Hematopoietic multipotent progenitor cell treated with erythropoietin and hydrocortisone succinate and interleukin-3 and kit ligand, for 17 days (in vitro differentiated cells): ENCODE results near the gene UBE2C.
"Not testable (repeated sequence)": the region's sequence is repeated elsewhere in the genome, so short reads cannot be mapped to it uniquely, and the experiment has no call there.

Source experiments
- DNase-seq: peaks from one replicate; pipeline ENCODE4 v3.0.0-alpha.2; 2015; ENCODE audit warnings: low spot score

UBE2C gene

DNA sequence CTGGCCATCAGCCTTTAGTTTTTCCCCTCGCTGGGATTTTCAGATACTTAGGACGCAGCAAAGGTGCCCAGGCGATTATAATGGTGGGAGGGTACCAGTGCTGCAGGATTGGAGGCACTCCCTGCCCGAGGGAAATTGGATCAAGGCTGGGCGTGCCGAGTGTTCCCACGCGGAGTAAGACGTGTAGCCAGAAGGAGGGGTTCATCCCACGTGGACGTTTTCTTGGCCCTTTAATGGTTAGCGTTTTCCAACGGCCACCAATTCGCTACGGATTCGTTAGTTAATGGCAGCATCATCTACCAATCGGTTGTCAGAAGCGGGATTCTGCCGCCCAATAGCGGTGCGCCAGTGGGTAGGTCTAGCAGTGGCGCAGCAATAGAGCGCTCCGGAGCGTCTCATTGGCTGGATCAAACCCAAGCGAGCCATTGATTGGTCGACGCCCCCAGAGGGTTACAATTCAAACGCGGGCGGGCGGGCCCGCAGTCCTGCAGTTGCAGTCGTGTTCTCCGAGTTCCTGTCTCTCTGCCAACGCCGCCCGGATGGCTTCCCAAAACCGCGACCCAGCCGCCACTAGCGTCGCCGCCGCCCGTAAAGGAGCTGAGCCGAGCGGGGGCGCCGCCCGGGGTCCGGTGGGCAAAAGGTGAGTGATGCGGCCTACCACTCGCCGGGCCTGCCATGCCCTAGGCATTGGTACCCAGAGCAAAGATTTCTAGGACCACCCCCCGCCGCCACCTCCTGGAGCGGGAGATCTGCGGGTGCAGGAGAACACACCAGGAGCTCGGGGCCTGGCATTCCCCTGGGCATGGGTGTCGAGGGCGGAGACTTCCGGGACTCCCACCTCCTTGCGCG lies at the start of gene UBE2C:
UBE2C (plus strand) TSS at position 488 of the 849 bp plus-strand sequence; CDS start at position 540, 52 bp downstream.
- peak; percentile 93 for DNase-seq

DNA sequence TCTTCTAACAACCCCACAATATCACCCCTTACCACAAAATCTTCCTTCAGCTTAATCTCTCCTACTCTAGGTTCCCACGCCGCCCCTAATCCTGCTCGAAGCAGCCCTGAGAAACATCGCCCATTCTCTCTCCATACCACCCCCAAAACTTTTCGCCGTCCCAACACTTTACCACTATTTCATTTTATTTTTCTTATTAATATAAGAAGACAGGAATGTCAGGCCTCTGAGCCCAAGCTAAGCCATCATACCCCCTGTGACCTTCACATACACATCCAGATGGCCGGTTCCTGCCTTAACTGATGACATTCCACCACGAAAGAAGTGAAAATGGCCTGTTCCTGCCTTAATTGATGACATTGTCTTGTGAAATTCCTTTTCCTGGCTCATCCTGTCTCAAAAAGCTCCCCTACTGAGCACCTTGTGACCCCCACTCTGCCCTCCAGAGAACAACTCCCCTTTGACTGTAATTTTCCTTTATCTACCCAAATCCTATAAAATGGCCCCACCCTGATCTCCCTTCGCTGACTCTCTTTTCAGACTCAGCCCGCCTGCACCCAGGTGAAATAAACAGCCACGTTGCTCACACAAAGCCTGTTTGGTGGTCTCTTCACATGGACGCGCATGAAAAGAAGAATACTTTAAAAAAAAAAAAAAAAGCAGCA lies 47.7 kb upstream of the UBE2C start:
- DNase-seq, result not testable (repeated sequence)

- no peak for DNase-seq
These were observed 47.1 kb upstream of the UBE2C start for GRCh38 chr20:45765307-45765875.

DNA sequence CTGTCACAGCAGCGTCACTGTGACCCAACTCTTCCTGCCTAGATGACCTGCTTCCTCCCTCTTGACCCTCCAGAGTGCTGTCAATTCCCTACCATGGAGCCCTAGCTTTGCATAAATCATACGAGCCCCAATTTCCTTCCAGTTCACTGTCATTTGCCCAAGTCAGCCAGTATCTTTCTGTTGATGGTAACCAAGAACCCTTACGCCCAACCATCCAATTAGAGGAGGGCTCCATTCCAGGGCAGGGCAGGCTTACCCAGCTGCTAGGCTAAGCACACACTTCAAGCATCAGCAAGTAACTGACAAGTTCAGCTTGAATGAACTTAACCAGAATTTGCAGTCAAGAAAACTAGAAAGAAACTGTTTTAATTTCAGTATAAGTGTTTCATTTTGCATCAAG lies 46.5 kb upstream of the UBE2C start:
- DNase-seq, result no peak

DNA sequence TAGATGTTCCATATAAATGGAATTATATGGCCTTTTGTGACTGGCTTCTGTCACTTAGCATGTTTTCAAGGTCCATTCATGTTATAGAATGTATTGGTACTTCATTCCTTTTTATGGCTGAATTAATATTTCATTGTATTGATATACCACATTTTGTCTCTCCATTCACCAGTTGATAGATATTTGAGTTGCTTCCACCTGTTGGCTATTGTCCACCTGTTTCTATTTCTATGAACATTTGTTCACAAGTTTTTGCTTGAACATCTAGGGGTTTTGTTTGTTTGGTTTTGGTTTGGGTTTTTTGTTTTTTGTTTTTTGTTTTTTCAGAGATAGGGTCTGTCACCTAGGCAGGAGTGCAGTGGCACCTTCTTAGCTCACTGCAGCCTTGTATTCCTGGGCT lies 44.0 kb upstream of the UBE2C start:
- no peak for DNase-seq

DNA sequence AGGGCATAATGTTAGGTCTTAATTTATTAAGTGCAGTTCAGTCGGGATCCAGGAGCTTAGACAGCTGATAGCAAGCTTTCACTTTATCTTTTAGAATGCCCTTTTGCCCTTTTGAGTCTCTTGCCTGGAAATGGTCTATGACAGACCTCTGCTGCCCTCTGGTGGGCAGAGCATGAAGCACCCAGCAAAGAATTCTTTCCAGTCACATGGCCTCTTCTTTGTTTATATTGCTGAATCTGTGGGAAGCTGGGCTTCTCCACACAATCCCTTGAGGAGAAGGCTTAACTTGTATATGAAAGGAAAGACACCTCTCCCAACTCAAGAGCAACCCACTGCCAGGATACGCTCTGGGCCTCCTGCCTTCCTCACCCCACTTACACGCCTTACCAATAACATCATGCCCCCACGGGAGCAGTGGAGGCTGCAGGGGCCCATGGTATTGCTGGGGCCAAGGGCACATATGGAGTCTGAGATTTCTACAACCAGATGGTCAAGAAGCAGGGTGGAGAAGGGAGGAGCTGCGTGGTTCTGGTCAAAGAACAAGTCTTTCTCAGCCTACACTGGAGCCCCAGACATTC lies 41.2 kb upstream of the UBE2C start:
- peak; percentile 87 for DNase-seq

DNA sequence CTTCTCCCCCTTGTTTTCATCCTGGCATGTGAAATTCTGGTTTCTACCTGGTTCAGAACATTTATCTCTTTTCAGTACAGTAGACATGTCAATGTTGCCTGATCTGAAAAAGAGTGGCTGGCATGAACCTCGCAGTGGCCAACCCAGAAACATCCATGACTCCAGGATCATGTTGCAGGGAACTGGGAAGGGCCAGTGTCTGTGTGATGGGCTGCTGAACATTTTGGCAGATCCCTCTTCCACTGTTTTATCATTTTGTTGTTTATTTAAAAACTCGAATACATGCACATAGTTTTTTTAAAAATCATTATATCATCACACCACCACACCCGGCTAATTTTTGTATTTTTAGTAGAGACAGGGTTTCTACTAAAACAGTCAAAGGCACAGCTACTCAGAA lies 39.8 kb upstream of the UBE2C start:
- DNase-seq, result no peak

DNA sequence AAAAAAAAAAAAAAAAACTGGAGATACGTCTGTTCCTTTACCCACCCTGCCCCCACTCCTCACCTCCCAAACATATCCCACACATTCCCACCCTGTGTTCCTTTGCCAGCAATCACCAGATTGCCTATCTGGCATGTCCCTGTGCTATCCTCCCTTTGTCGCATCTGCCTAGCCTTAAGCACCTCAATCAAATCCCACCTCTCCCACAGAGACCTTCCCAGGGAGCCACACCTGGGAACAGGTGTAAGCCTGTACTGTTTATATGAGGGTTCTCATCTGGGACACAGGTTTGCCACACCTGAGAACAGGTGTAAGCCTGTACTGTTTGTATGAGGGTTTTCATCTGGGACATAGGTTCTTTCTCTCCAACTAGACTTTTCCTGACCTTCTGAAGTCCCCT lies 37.5 kb upstream of the UBE2C start:
- DNase-seq, result no peak

DNA sequence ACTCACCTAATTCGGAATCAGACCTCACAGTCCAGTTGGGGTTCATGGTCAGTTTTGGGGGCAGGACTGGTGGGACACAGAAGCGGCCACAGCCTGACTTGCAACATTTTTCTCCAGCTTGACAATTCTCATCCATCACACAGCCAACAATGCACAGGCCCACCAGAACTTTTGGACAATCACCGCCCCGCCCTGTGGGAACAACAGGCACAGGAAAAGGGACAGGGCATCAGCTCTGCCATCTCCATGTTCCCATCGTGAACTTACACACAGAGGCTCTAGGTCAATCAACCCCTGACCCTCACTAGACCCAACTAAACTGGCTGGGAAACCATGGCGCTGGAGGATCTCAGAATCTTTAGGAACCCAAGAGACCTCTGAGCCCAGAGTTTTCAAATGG lies 37.0 kb upstream of the UBE2C start:
- no peak for DNase-seq

GRCh38 chr20:45776931-45777330 lies 35.5 kb upstream of the UBE2C start:
- no peak for DNase-seq

GRCh38 chr20:45779011-45779915 lies 33.2 kb upstream of the UBE2C start:
- peak; percentile 71 for DNase-seq

GRCh38 chr20:45780159-45780558 lies 32.3 kb upstream of the UBE2C start:
- no peak for DNase-seq

DNA sequence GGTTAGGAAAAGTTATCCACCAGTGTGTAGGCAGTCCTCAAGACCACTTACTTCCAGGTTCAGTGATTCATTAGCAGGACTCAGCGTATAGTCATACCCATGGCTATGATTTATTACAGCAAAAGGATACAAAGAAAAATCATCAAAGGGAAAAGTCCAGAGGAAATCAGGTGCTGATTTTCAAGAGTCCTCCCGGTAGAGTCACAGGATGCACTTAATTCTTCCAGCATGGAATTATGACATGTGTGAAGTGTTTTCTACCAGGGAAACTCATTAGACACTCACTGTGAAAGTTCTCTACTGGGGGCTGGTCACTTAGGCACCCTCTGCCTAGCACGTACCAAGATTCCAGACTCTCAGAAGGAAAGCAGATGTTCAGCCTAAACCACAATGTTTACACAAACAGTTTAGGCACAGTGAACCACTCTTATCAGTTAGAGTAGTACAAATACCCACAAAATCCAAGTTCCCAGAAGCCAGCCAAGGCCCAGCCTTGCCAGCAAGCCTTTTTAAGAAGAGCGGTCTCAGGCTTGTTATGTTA lies 31.0 kb upstream of the UBE2C start:
- DNase-seq, result no peak

- DNase-seq, result no peak
These were observed 29.6 kb upstream of the UBE2C start for GRCh38 chr20:45782890-45783289.

DNA sequence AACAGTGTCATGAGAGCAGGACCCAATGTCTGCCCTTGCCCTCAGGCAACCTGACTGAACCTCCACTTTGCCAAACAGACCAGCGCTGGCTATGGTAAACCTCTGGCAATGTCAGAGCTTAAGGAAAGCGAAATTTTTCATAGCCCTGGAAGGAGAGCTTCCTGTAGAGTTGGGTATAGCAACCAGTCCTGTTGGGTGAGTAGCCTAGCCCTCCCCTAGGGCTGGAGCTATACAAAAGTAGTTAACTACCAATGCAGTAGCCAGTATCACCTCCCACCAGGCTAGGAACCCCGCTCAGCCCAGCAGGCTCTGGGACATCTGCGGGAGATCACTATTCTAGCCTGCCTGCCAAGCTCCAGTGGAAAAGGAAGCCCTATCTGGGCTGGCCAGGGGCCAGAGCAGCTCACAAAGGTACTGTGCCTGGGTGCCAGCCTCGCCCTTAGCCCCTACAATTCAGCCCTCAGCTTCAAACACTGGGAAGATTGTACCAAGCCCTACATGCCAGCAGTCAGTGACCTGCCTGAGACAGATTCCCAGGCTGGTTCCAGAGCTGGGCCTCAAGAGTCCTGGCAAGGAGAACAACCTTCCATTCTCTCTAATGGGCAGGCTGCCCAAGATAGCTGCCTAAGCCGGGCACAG lies 28.7 kb upstream of the UBE2C start:
- no peak for DNase-seq

GRCh38 chr20:45788351-45788750 lies 24.1 kb upstream of the UBE2C start:
- DNase-seq, result no peak

- DNase-seq, result peak; percentile 26
These were observed 19.9 kb upstream of the UBE2C start for GRCh38 chr20:45792317-45793118.

- DNase-seq, result no peak
These were observed 15.9 kb upstream of the UBE2C start for GRCh38 chr20:45796337-45797065.

DNA sequence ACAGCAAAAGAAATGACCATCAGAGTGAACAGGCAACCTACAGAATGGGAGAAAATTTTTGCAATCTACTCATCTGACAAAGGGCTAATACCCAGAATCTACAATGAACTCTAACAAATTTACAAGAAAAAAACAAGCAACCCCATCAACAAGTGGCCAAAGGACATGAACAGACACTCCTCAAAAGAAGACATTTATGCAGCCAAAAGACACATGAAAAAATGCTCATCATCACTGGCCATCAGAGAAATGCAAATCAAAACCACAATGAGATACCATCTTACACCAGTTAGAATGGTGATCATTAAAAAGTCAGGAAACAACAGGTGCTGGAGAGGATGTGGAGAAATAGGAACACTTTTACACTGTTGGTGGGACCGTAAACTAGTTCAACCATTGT lies 14.9 kb upstream of the UBE2C start:
- DNase-seq, result not testable (repeated sequence)
